A673 (cell line): ENCODE measurements around the gene DNAJC30. TPM values are rescaled to one million over a fixed set of nuclear protein-coding genes. Genes with fewer than 3 reads are reported as not detected.
A peak's percentile ranks its signal among the peaks of the same experiment; 100 is the strongest.
"Not testable (repeated sequence)": the region's sequence is repeated elsewhere in the genome, so short reads cannot be mapped to it uniquely, and the experiment has no call there.

Experiments
- BruUV-seq: library from RNA; stranded (reverse); fragments of 400-500 nt; replicated peaks from 2 replicates; lab custom pipeline; 2021; lab: Mats Ljungman, UMichigan
- CTCF ChIA-PET: fragments of 300-600 bp; sonication (Branson Sonifier 250); formaldehyde crosslinking; loops from one replicate; lab custom pipeline; 2022; ENCODE audit warnings: antibody characterized with exemption; lab: Charles Lee
- POLR2A ChIA-PET: fragments of 300-600 bp; sonication (Branson Sonifier 250); formaldehyde crosslinking; loops from one replicate; lab custom pipeline; 2022; ENCODE audit warnings: antibody characterized with exemption; ENCODE audit not compliant: low non-redundant PET; lab: Charles Lee
- DNase-seq: peaks from one replicate; pipeline ENCODE4 v3.0.0-alpha.2; 2015; ENCODE audit warnings: low spot score
- H3K27ac ChIP-seq: fragments of 200-600 bp; sonication (generic); 2 replicates; pipeline ENCODE4 v1.5.1; 2016; ENCODE audit warnings: mixed run types, low read depth, mild to moderate bottlenecking, mixed read lengths, antibody characterized with exemption, low read length; ENCODE audit not compliant: poor library complexity, severe bottlenecking
- H3K27me3 ChIP-seq: fragments of 200-600 bp; sonication (generic); replicated peaks from 2 replicates; pipeline ENCODE4 v1.6.1; 2017; ENCODE audit warnings: mixed run types, low read depth, mild to moderate bottlenecking, mixed read lengths, antibody characterized with exemption, low read length; ENCODE audit not compliant: insufficient read depth, poor library complexity
- H3K36me3 ChIP-seq: fragments of 200-600 bp; sonication (generic); 2 replicates; pipeline ENCODE4 v1.6.1; 2016; ENCODE audit warnings: mixed run types, mild to moderate bottlenecking, mixed read lengths, antibody characterized with exemption, low read length; ENCODE audit not compliant: insufficient read depth, poor library complexity, severe bottlenecking
- H3K4me1 ChIP-seq: fragments of 200-600 bp; sonication (generic); 2 replicates; pipeline ENCODE4 v1.6.1; 2017; ENCODE audit warnings: mixed run types, mild to moderate bottlenecking, mixed read lengths, antibody characterized with exemption, low read length; ENCODE audit not compliant: insufficient read depth, poor library complexity, severe bottlenecking
- H3K4me3 ChIP-seq: fragments of 200-600 bp; sonication (generic); 2 replicates; pipeline ENCODE4 v1.5.1; 2016; ENCODE audit warnings: low read depth, mixed run types, mild to moderate bottlenecking, mixed read lengths, low read length; ENCODE audit not compliant: poor library complexity, severe bottlenecking
- H3K9me3 ChIP-seq: fragments of 200-600 bp; sonication (generic); 2 replicates; pipeline ENCODE4 v1.6.1; 2016; ENCODE audit warnings: mixed run types, low read depth, mild to moderate bottlenecking, mixed read lengths, antibody characterized with exemption, low read length; ENCODE audit not compliant: poor library complexity, severe bottlenecking
- EZH2 ChIP-seq: fragments of 200-600 bp; sonication (generic); IDR thresholded peaks from 2 replicates; pipeline ENCODE4 v1.6.1; 2017; ENCODE audit warnings: borderline replicate concordance, low read depth, mild to moderate bottlenecking, mixed read lengths, antibody characterized with exemption, low read length; ENCODE audit not compliant: poor library complexity, severe bottlenecking
- intact Hi-C: fragments of 100-400 bp; cut with micrococcal nuclease; formaldehyde crosslinking; loops from one replicate; pipeline ENCODE4 v1.10.0; 2022; ENCODE audit not compliant: unreplicated experiment
- total RNA-seq: library from RNA; stranded (reverse); gene quantifications from 2 replicates; pipeline ENCODE4 v1.2.3, GENCODE V29; 2021
- TF ChIP-seq, protein P1 (sequence below): fragments of 300-800, 200-600 bp; sonication (generic); conservative IDR thresholded peaks from 2 replicates; pipeline ENCODE4 v1.5.1; 2017; ENCODE audit warnings: low read depth, mild to moderate bottlenecking, antibody characterized with exemption, low read length, moderate library complexity, mixed read lengths

The DNAJC30 gene
- total RNA-seq, 1 experiment from 2014 or later, result 11.8 TPM

DNA sequence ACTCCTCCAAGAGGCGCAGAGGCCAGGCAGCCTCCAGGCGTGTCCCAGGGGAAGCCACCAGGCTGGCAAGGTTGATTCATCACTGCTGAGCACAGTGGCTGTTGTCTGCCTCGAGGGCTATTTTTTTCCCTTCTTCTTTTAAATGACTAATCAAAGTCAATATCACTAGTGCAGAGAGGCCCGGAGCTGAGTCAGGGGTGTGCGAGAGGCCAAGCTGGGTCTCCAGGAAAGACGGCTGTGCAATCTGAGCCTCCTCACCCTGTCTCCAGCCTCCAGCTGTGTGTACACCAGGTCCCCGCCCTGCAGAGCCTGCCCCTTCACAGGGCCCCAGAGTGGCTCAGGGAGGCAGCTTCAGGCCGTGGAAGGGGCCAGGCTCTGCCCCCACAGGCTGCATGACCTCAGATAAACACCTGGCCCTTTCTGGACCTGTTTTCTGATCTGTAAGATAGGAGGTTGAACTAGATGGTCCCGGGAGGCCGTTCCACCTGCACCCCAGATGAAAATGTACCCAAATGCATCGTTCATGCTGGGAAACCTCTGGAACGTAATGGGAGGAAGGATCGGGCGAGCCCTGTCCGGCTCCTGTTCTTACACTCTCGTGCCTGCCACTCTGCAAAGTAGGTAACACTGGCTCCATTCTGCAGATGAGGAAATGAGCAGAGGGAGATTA is 32.5 kb upstream of the DNAJC30 start:
- no peaks in the 10 kb centered on the region for H3K9me3 ChIP-seq
- ChIA-PET CTCF (interaction anchor here (0.9 kb wide), 1 partner anchor 11 kb away, joined by 7 read pairs; no protein-coding TSS in a partner anchor), POLR2A (no interaction called here)
- no TSS peak for BruUV-seq
- peaks cover 54% of the 10 kb centered on the region for H3K4me1 ChIP-seq
- H3K36me3 ChIP-seq, result no peaks in the 10 kb centered on the region
- H3K4me3 ChIP-seq, result no peak overlapping the region
- peak; percentile 70 for DNase-seq
- H3K27ac ChIP-seq, result peak overlapping the region; percentile 74
- intact Hi-C loops, result loop anchor here (5.0 kb wide), 1 partner anchor 48 kb away; the partner anchor contains the start of gene VPS37D
- TF ChIP-seq, protein P1, sequence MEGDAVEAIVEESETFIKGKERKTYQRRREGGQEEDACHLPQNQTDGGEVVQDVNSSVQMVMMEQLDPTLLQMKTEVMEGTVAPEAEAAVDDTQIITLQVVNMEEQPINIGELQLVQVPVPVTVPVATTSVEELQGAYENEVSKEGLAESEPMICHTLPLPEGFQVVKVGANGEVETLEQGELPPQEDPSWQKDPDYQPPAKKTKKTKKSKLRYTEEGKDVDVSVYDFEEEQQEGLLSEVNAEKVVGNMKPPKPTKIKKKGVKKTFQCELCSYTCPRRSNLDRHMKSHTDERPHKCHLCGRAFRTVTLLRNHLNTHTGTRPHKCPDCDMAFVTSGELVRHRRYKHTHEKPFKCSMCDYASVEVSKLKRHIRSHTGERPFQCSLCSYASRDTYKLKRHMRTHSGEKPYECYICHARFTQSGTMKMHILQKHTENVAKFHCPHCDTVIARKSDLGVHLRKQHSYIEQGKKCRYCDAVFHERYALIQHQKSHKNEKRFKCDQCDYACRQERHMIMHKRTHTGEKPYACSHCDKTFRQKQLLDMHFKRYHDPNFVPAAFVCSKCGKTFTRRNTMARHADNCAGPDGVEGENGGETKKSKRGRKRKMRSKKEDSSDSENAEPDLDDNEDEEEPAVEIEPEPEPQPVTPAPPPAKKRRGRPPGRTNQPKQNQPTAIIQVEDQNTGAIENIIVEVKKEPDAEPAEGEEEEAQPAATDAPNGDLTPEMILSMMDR, result no peak
- no peak for TF ChIP-seq EZH2
- H3K27me3 ChIP-seq, result no peaks in the 10 kb centered on the region

DNA sequence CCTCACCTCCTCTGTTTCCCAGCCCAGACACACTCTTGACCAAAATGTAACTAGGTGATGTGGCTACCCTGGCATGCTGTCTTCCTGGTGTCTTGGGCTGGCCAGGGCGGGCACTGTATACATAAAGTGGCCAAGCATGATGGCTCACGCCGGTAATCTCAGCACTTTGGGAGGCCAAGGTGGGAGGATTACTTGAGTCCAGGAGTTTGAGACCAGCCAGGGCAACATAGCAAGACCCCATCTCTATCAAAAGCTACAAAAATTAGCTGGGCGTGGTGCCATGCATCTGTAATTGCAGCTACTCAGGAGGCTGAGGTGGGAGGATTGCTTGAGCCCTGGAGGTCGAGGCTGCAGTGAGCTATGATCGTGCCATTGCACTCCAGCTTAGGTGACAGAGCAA is 30.1 kb upstream of the DNAJC30 start:
- POLR2A ChIA-PET, H3K27ac ChIP-seq, H3K27me3 ChIP-seq, DNase-seq, H3K36me3 ChIP-seq, BruUV-seq, CTCF ChIA-PET, intact Hi-C loops, H3K9me3 ChIP-seq, H3K4me3 ChIP-seq: not testable (repeated sequence)
- H3K4me1 ChIP-seq, result peaks cover 54% of the 10 kb centered on the region

DNA sequence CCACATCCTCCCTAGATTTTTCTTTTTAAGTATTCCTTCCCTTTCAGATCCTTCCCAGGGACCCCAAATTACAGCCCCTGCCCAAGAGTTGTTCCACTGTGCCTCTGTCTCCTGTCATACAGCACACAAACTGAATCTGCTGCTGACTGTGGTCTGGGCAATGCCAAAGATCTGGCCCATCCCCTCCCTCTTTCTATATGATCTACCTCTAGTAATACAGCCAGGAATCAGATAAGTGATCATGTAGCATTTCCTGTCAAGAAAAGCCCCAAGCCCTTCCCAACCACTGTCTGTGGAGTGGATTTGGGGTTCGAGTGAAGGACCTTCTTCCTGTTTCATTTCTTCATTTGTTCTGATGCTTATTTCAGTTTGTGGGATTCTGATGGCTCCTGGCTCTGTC is 29.5 kb upstream of the DNAJC30 start:
- Histone ChIP-seq H3K4me3 (no peak overlapping the region), H3K27ac (peak overlapping the region; percentile 42), H3K4me1 (peaks cover 54% of the 10 kb centered on the region), H3K27me3 (no peaks in the 10 kb centered on the region), H3K9me3 (no peaks in the 10 kb centered on the region), H3K36me3 (peaks cover 3% of the 10 kb centered on the region)
- POLR2A ChIA-PET, result no interaction called here
- BruUV-seq, result no TSS peak
- intact Hi-C loops, result no loop called here
- DNase-seq, result no peak
- CTCF ChIA-PET, result no interaction called here
- TF ChIP-seq, protein P1, result no peak
- TF ChIP-seq EZH2, result no peak
